Mesenteric fat pad (tissue), 1 donor: ENCODE data around the gene CFAP54. TPM values are rescaled to one million over a fixed set of nuclear protein-coding genes. Genes with fewer than 3 reads are reported as not detected.
"Not testable (repeated sequence)": the region's sequence is repeated elsewhere in the genome, so short reads cannot be mapped to it uniquely, and the experiment has no call there.

ENCODE experiments used
- DNase-seq: peaks from one replicate; pipeline ENCODE4 v3.0.0-alpha.2; 2020; ENCODE audit warnings: low spot score
- total RNA-seq: library from RNA; stranded (reverse); fragmentation: NEBNext Ultra II Directional; extraction: Animal tissue kit (Norgen Biotek cat#: 25700); gene quantifications from one replicate; pipeline ENCODE4 v1.2.1, GENCODE V29; 2021
- donor health status: DM: yes; HTN: yes; CAD: no.

The CFAP54 gene
- total RNA-seq, 1 donor from 2014 or later: 0.71 TPM

GRCh38 chr12:96472384-96472783, 17.0 kb upstream of the CFAP54 start:
- DNase-seq: no peak

- DNase-seq: no peak
These were observed 15.8 kb upstream of the CFAP54 start for GRCh38 chr12:96473394-96474093.

- no peak for DNase-seq
These were observed 15.2 kb upstream of the CFAP54 start for GRCh38 chr12:96474206-96474605.

GRCh38 chr12:96478011-96478410, 11.4 kb upstream of the CFAP54 start:
- no peak for DNase-seq

- no peak for DNase-seq
These were observed 7.3 kb upstream of the CFAP54 start for GRCh38 chr12:96482086-96482485.

- DNase-seq: no peak
These were observed 6.3 kb upstream of the CFAP54 start for GRCh38 chr12:96483116-96483515.

GRCh38 chr12:96486751-96487613, 2.4 kb upstream of the CFAP54 start:
- DNase-seq: no peak

- no peak for DNase-seq
These were observed 1.7 kb upstream of the CFAP54 start for GRCh38 chr12:96487634-96488033.

- no peak for DNase-seq
These were observed 3.7 kb downstream of the CFAP54 start for GRCh38 chr12:96493106-96493505.

GRCh38 chr12:96494154-96494553, 4.8 kb downstream of the CFAP54 start:
- not testable (repeated sequence) for DNase-seq

GRCh38 chr12:96495155-96495554, 5.8 kb downstream of the CFAP54 start:
- DNase-seq: no peak

- DNase-seq: no peak
These were observed 6.6 kb downstream of the CFAP54 start for GRCh38 chr12:96495841-96496545.

- DNase-seq: no peak
These were observed 7.6 kb downstream of the CFAP54 start for GRCh38 chr12:96496944-96497343.

GRCh38 chr12:96497855-96498254, 8.5 kb downstream of the CFAP54 start:
- DNase-seq: no peak

GRCh38 chr12:96500693-96501092, 11.3 kb downstream of the CFAP54 start:
- DNase-seq: no peak

- DNase-seq: no peak
These were observed 11.9 kb downstream of the CFAP54 start for GRCh38 chr12:96501133-96501761.

GRCh38 chr12:96501908-96502307, 12.5 kb downstream of the CFAP54 start:
- DNase-seq: no peak

- DNase-seq: no peak
These were observed 13.1 kb downstream of the CFAP54 start for GRCh38 chr12:96502477-96502876.

GRCh38 chr12:96502949-96503532, 13.7 kb downstream of the CFAP54 start:
- no peak for DNase-seq

GRCh38 chr12:96503976-96504375, 14.6 kb downstream of the CFAP54 start:
- no peak for DNase-seq

- DNase-seq: no peak
These were observed 17.4 kb downstream of the CFAP54 start for GRCh38 chr12:96506776-96507175.
